Measurements from ENCODE around the gene NIPBL. TPM values are rescaled to one million over a fixed set of nuclear protein-coding genes. Genes with fewer than 3 reads are reported as not detected.
"Not testable (repeated sequence)": the region's sequence is repeated elsewhere in the genome, so short reads cannot be mapped to it uniquely, and the experiment has no call there.

Gene NIPBL
- total RNA-seq, 1 experiment from 2014 or later: 18.9 TPM

GRCh38 chr5:37055383-37055990 lies 178.9 kb downstream of the NIPBL start:
- no peak overlapping the region for H3K4me3 ChIP-seq
- H3K36me3 ChIP-seq: peaks cover 68% of the 10 kb centered on the region
- H3K4me1 ChIP-seq (replicated peaks): no peaks in the 10 kb centered on the region
- H3K27me3 ChIP-seq (replicated peaks): no peaks in the 10 kb centered on the region
- H3K27ac ChIP-seq: no peak overlapping the region
- no peak for DNase-seq (ENCODE audit: low read depth in 1 of 2, low spot score in 2 of 2)
- no peaks in the 10 kb centered on the region for H3K9me3 ChIP-seq (replicated peaks)

DNA sequence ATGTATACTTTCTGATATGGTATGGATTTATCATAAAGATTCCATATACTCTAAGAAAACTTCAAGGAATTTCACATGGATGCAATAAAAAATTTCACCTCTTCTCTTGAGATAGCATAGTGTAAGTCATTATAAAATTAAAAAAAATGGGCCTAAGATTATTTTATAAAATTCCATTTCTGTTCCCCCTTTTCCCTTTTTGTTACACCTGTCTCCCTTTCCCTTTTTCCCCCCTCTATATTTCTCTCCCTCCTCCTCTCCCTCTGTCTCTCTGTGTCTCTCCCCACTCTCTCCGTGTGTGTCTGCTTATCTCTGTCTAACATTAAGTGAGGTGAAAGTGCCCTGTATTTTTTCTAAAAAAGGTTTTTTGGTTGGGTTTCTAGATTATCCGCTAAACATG lies 180.2 kb downstream of the NIPBL start:
- H3K36me3 ChIP-seq: peaks cover 69% of the 10 kb centered on the region
- no peaks in the 10 kb centered on the region for H3K27me3 ChIP-seq (replicated peaks)
- H3K9me3 ChIP-seq (replicated peaks): no peaks in the 10 kb centered on the region

GRCh38 chr5:37060030-37060429 lies 183.5 kb downstream of the NIPBL start:
- Histone ChIP-seq H3K27me3 (replicated peaks) (no peaks in the 10 kb centered on the region), H3K9me3 (replicated peaks) (no peaks in the 10 kb centered on the region), H3K4me1 (replicated peaks) (no peaks in the 10 kb centered on the region), H3K4me3 (no peak overlapping the region), H3K36me3 (peaks cover 66% of the 10 kb centered on the region), H3K27ac (no peak overlapping the region)
- no peak for DNase-seq (ENCODE audit: low read depth in 1 of 2, low spot score in 2 of 2)

More for the DNA sequence above, 180.2 kb downstream of the NIPBL start:
- Histone ChIP-seq H3K27ac (no peak overlapping the region), H3K4me1 (replicated peaks) (no peaks in the 10 kb centered on the region), H3K4me3 (no peak overlapping the region)
- DNase-seq (ENCODE audit: low read depth in 1 of 2, low spot score in 2 of 2): no peak

DNA sequence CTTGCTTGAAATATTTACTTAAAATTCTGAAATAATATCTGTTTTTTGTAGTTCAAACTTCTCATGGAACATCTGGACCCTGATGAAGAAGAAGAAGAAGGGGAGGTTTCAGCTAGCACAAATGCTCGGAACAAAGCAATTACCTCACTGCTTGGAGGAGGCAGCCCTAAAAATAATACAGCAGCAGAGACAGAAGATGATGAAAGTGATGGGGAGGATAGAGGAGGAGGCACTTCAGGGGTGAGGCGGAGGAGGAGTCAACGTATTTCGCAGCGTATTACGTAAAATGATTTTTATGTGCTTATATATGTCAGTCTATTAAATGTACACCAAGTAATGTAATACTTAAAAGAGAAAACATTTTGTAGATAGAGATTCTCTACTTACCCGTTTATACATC lies 187.2 kb downstream of the NIPBL start:
- DNase-seq (ENCODE audit: low read depth in 1 of 2, low spot score in 2 of 2): no peak
- Histone ChIP-seq H3K36me3 (peaks cover 48% of the 10 kb centered on the region), H3K4me3 (no peak overlapping the region), H3K4me1 (replicated peaks) (no peaks in the 10 kb centered on the region), H3K27me3 (replicated peaks) (no peaks in the 10 kb centered on the region), H3K9me3 (replicated peaks) (no peaks in the 10 kb centered on the region), H3K27ac (no peak overlapping the region)

- Histone ChIP-seq H3K27ac (no peak overlapping the region), H3K4me1 (replicated peaks) (no peaks in the 10 kb centered on the region), H3K4me3 (no peak overlapping the region), H3K36me3 (peaks cover 44% of the 10 kb centered on the region), H3K9me3 (replicated peaks) (no peaks in the 10 kb centered on the region), H3K27me3 (replicated peaks) (no peaks in the 10 kb centered on the region)
- DNase-seq (ENCODE audit: low read depth in 1 of 2, low spot score in 2 of 2): no peak
These were observed 187.9 kb downstream of the NIPBL start for GRCh38 chr5:37064442-37064841.

GRCh38 chr5:37071487-37071886 lies 194.9 kb downstream of the NIPBL start:
- Histone ChIP-seq H3K27ac (peak overlapping the region; percentile 67), H3K36me3 (no peaks in the 10 kb centered on the region), H3K9me3 (replicated peaks) (no peaks in the 10 kb centered on the region), H3K27me3 (replicated peaks) (no peaks in the 10 kb centered on the region), H3K4me3 (no peak overlapping the region), H3K4me1 (replicated peaks) (peaks cover 19% of the 10 kb centered on the region)
- no peak for DNase-seq (ENCODE audit: low read depth in 1 of 2, low spot score in 2 of 2)

DNA sequence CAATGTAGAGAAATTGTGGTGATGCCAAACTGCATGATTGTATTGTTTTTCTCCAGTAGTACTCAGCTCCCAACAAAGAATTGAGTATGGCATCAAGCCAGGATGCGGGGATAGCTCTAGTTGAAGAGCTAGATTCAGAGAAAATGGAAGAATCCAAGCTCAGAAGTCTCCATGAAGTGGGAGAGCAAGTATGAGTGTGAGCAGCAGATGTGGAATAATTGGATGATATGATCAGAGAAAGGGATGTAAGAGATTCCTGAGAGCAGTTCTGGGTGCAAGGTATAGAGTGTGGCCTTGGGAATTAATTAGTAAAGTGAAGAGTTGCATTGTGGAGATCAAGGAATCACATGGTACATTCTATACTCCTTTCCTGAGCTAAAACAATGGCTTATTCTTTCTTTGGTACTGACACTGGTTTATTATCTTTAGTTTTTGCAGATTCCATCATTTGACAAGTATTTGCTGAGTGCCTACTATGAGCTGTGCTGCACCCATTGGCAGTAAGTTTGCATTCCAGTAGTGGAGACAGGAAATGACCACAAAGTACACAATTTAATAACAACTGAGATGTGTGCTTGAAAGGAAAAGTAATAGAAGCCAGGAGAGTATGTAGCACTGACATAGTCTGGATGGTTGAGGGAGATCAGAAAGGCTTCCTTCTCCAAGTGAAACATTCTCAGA lies 195.5 kb downstream of the NIPBL start:
- H3K36me3 ChIP-seq: no peaks in the 10 kb centered on the region
- H3K4me1 ChIP-seq (replicated peaks): peaks cover 19% of the 10 kb centered on the region
- H3K27me3 ChIP-seq (replicated peaks): no peaks in the 10 kb centered on the region
- no peak overlapping the region for H3K4me3 ChIP-seq
- peak overlapping the region; percentile 67 for H3K27ac ChIP-seq
- DNase-seq (ENCODE audit: low read depth in 1 of 2, low spot score in 2 of 2): peak; percentile 52 to 75
- no peaks in the 10 kb centered on the region for H3K9me3 ChIP-seq (replicated peaks)

DNA sequence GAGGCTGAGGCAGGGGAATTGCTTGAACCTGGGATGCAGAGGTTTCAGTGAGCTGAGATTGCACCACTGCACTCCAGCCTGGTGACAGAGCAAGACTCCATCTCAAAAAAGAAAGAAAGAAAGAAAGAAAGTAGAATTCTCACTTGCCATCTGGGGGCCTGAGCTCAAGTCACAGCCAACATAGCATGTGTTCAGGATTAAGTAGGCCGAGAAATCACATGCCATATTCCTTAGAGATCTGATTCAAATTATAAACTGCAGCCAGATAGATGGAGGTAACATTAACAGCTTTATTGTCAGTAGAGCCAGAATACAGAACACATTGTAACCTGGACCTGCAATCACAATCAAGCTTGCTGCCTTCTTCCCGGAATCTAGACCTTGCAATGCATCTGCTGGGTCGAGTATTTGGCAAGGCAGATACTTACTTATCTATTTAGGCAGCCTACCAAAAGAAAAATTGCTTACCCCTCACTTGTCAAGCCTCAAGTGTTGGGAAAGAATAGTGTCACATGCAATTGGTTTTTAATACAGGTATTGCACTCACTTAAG lies 198.9 kb downstream of the NIPBL start:
- Histone ChIP-seq H3K36me3 (peaks cover 13% of the 10 kb centered on the region; the same call in 1 of the 2 replicates), H3K27ac (no peak overlapping the region), H3K4me3 (no peak overlapping the region), H3K4me1 (replicated peaks) (peaks cover 19% of the 10 kb centered on the region), H3K9me3 (replicated peaks) (no peaks in the 10 kb centered on the region), H3K27me3 (replicated peaks) (no peaks in the 10 kb centered on the region)
- DNase-seq (ENCODE audit: low read depth in 1 of 2, low spot score in 2 of 2): no peak

DNA sequence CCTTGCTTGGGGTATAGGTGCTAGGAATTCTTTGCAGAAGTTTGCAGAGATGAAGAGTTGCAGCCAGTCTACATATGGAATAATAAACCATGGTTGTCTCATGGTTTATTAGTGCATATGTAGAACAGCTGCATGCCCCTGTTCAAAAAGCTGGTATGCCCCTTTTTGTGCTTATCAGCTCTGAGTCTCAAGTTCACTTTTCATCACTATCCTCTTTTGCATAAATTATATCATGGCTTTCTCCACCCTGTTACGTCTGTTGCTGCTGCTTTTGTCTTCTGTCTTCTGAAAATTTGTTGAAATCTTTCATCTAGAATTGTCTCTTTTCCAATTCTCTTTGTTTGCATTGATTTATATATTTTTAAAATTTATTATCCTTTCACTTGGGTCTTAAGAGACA lies 200.6 kb downstream of the NIPBL start:
- no peaks in the 10 kb centered on the region for H3K9me3 ChIP-seq (replicated peaks)
- no peak overlapping the region for H3K4me3 ChIP-seq
- H3K27me3 ChIP-seq (replicated peaks): no peaks in the 10 kb centered on the region
- no peak overlapping the region for H3K27ac ChIP-seq
- no peak for DNase-seq (ENCODE audit: low read depth in 1 of 2, low spot score in 2 of 2)
- peaks cover 18% of the 10 kb centered on the region for H3K4me1 ChIP-seq (replicated peaks)
- H3K36me3 ChIP-seq: peaks cover 13% of the 10 kb centered on the region; the same call in 1 of the 2 replicates

GRCh38 chr5:37080697-37081096 lies 204.1 kb downstream of the NIPBL start:
- no peaks in the 10 kb centered on the region for H3K27me3 ChIP-seq (replicated peaks)
- no peak for DNase-seq (ENCODE audit: low read depth in 1 of 2, low spot score in 2 of 2)
- H3K9me3 ChIP-seq (replicated peaks): no peaks in the 10 kb centered on the region
- no peak overlapping the region for H3K4me3 ChIP-seq
- no peak overlapping the region for H3K27ac ChIP-seq
- peaks cover 25% of the 10 kb centered on the region for H3K4me1 ChIP-seq (replicated peaks)
- peaks cover 13% of the 10 kb centered on the region; the same call in 1 of the 2 replicates for H3K36me3 ChIP-seq

DNA sequence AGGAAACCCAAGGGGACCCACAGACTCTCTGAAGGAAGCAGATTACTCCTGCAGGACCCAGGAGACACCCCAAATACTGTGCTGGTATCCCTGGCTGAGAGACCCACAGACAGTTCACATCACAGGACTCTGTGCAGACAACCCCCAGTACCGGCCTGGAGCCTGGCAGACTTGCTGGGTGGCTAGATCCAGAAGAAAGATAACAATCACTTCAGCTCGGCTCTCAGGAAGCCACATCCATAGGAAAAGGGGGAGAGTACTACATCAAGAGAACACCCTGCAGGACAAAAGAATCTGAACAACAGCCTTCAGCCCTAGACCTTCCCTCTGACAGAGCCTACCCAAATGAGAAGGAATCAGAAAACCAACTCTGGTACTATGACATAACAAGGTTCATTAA lies 206.4 kb downstream of the NIPBL start:
- DNase-seq (ENCODE audit: low read depth in 1 of 2, low spot score in 2 of 2): peak in 1 of 2 experiments; percentile 40
- H3K36me3 ChIP-seq: peaks cover 12% of the 10 kb centered on the region; the same call in 1 of the 2 replicates
- H3K9me3 ChIP-seq (replicated peaks); H3K27ac ChIP-seq; H3K4me3 ChIP-seq; H3K27me3 ChIP-seq (replicated peaks): not testable (repeated sequence)
- peaks cover 44% of the 10 kb centered on the region for H3K4me1 ChIP-seq (replicated peaks)

- peaks cover 50% of the 10 kb centered on the region for H3K4me1 ChIP-seq (replicated peaks)
- not testable (repeated sequence) for H3K36me3 ChIP-seq; H3K4me3 ChIP-seq; H3K27me3 ChIP-seq (replicated peaks); H3K9me3 ChIP-seq (replicated peaks)
- DNase-seq (ENCODE audit: low read depth in 1 of 2, low spot score in 2 of 2): peak in 1 of 2 experiments; percentile 18
- H3K27ac ChIP-seq: peak overlapping the region; percentile 35
These were observed 209.5 kb downstream of the NIPBL start for GRCh38 chr5:37086026-37086425.

GRCh38 chr5:37086466-37087173 lies 210.1 kb downstream of the NIPBL start:
- H3K4me3 ChIP-seq: no peak overlapping the region
- DNase-seq (ENCODE audit: low read depth in 1 of 2, low spot score in 2 of 2): peak; percentile 55 to 64
- peak overlapping the region; percentile 35 for H3K27ac ChIP-seq
- no peaks in the 10 kb centered on the region for H3K36me3 ChIP-seq
- no peaks in the 10 kb centered on the region for H3K9me3 ChIP-seq (replicated peaks)
- H3K4me1 ChIP-seq (replicated peaks): peaks cover 51% of the 10 kb centered on the region
- no peaks in the 10 kb centered on the region for H3K27me3 ChIP-seq (replicated peaks)

- DNase-seq (ENCODE audit: low read depth in 1 of 2, low spot score in 2 of 2): no peak
- peaks cover 37% of the 10 kb centered on the region for H3K4me1 ChIP-seq (replicated peaks)
- H3K4me3 ChIP-seq: no peak overlapping the region
These were observed 211.4 kb downstream of the NIPBL start for GRCh38 chr5:37088009-37088408.

More at GRCh38 chr5:37088009-37088408, 211.4 kb downstream of the NIPBL start:
- Histone ChIP-seq H3K36me3 (no peaks in the 10 kb centered on the region), H3K27me3 (replicated peaks) (no peaks in the 10 kb centered on the region), H3K27ac (no peak overlapping the region), H3K9me3 (replicated peaks) (no peaks in the 10 kb centered on the region)

Measured in SJSA1 (cell line).